GM19372 (cell line): ENCODE data around the gene PPP6R2.
"Not testable (repeated sequence)": the region's sequence is repeated elsewhere in the genome, so short reads cannot be mapped to it uniquely, and the experiment has no call there.

Experiments
- ATAC-seq: cut with Tn5 transposase; IDR thresholded peaks from one replicate; pipeline ENCODE4 v1.9.1; 2021; ENCODE audit warnings: mild to moderate bottlenecking, low read depth, moderate library complexity; ENCODE audit not compliant: unreplicated experiment

Gene PPP6R2

GRCh38 chr22:50337262-50338041 lies 5.7 kb upstream of the PPP6R2 start:
- ATAC-seq, result no peak

GRCh38 chr22:50338042-50338573 lies 5.0 kb upstream of the PPP6R2 start:
- ATAC-seq, result no peak

GRCh38 chr22:50338860-50339462 lies 4.2 kb upstream of the PPP6R2 start:
- no peak for ATAC-seq

- ATAC-seq, result no peak
Measured at GRCh38 chr22:50339945-50340879, 2.9 kb upstream of the PPP6R2 start.

GRCh38 chr22:50341977-50342650 lies 1.0 kb upstream of the PPP6R2 start:
- no peak for ATAC-seq

GRCh38 chr22:50343541-50343935 lies 411 bp downstream of the PPP6R2 start:
- no peak for ATAC-seq

- no peak for ATAC-seq
Measured at GRCh38 chr22:50346470-50346869, 3.3 kb downstream of the PPP6R2 start.

- no peak for ATAC-seq
Measured at GRCh38 chr22:50347157-50347556, 4.0 kb downstream of the PPP6R2 start.

GRCh38 chr22:50348058-50348457 lies 4.9 kb downstream of the PPP6R2 start:
- no peak for ATAC-seq

- no peak for ATAC-seq
Measured at GRCh38 chr22:50356186-50356585, 13.1 kb downstream of the PPP6R2 start.

- ATAC-seq, result no peak
Measured at GRCh38 chr22:50357222-50357621, 14.1 kb downstream of the PPP6R2 start.

- no peak for ATAC-seq
Measured at GRCh38 chr22:50357756-50358155, 14.6 kb downstream of the PPP6R2 start.

GRCh38 chr22:50360578-50360977 lies 17.5 kb downstream of the PPP6R2 start:
- ATAC-seq, result no peak

- ATAC-seq, result no peak
Measured at GRCh38 chr22:50361222-50361621, 18.1 kb downstream of the PPP6R2 start.

GRCh38 chr22:50361688-50362087 lies 18.6 kb downstream of the PPP6R2 start:
- ATAC-seq, result no peak

GRCh38 chr22:50363166-50363802 lies 20.2 kb downstream of the PPP6R2 start:
- no peak for ATAC-seq

- not testable (repeated sequence) for ATAC-seq
Measured at GRCh38 chr22:50363803-50364194, 20.7 kb downstream of the PPP6R2 start.

GRCh38 chr22:50367778-50368500 lies 24.8 kb downstream of the PPP6R2 start:
- no peak for ATAC-seq

- ATAC-seq, result no peak
Measured at GRCh38 chr22:50371101-50371648, 28.0 kb downstream of the PPP6R2 start.
